Breast epithelium (tissue), 3 donors: ENCODE data around the gene ZNF30.

Experiments used
- POLR2A ChIP-seq: fragments of 450-650 bp; IDR thresholded peaks from one replicate; pipeline ENCODE4 v1.6.1; 2016; ENCODE audit warnings: antibody characterized with exemption, mild to moderate bottlenecking, moderate library complexity
- TF ChIP-seq, protein P1 (sequence below), 3 donors: fragments of 450-650 bp; IDR thresholded peaks; one replicate each; pipeline ENCODE4 v1.5.1; 2016 to 2017; ENCODE audit warnings: antibody characterized with exemption in 3 of 3, mild to moderate bottlenecking in 3 of 3, moderate library complexity in 3 of 3

DNA sequence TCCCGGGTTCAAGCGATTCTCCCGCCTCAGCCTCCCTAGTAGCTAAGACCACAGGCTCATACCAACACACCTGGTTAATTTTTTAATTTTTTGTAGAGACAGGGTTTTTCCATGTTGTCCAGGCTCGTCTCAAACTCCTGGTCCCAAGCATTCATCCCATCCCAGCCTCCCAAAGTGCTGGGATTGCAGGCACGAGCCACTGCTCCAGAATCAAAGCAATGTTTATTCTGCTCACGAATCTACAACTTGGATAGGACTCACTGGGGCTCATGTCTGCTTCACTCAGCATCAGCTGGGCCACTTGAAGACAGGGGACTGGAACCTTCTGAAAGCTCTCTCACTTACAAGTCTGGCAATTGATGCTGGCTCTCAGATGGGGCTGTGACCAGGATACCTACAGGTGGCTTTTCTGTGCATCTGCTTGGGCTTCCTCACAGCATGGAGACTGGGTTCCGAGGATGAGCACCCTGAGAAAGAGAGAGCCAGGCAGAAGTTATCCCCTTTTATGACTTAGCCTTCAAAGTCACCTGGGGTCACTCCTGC lies 45.5 kb downstream of the ZNF30 start:
- TF ChIP-seq POLR2A, result no peak
- TF ChIP-seq, protein P1, sequence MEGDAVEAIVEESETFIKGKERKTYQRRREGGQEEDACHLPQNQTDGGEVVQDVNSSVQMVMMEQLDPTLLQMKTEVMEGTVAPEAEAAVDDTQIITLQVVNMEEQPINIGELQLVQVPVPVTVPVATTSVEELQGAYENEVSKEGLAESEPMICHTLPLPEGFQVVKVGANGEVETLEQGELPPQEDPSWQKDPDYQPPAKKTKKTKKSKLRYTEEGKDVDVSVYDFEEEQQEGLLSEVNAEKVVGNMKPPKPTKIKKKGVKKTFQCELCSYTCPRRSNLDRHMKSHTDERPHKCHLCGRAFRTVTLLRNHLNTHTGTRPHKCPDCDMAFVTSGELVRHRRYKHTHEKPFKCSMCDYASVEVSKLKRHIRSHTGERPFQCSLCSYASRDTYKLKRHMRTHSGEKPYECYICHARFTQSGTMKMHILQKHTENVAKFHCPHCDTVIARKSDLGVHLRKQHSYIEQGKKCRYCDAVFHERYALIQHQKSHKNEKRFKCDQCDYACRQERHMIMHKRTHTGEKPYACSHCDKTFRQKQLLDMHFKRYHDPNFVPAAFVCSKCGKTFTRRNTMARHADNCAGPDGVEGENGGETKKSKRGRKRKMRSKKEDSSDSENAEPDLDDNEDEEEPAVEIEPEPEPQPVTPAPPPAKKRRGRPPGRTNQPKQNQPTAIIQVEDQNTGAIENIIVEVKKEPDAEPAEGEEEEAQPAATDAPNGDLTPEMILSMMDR (IDR thresholded peaks at IDR 0.05), result no peak
